Fibroblast of lung (primary cell): ENCODE results near the gene LIPM.

ENCODE experiments used
- CTCF ChIP-seq, 2 donors: IDR thresholded peaks in 1 of 2; conservative IDR thresholded peaks in 1 of 2; 1 replicate in 1 of 2; 2 replicates in 1 of 2; pipeline ENCODE4 v1.5.1; 2011 to 2012; ENCODE audit warnings: low read length in 2 of 2, control low read depth in 1 of 2, inconsistent platforms in 1 of 2, low read depth in 1 of 2, mild to moderate bottlenecking in 1 of 2
- EZH2 ChIP-seq: IDR thresholded peaks from 2 replicates; pipeline ENCODE4 v1.5.1; 2012; ENCODE audit warnings: low read length, control low read depth, mild to moderate bottlenecking; ENCODE audit errors: missing control alignments

DNA sequence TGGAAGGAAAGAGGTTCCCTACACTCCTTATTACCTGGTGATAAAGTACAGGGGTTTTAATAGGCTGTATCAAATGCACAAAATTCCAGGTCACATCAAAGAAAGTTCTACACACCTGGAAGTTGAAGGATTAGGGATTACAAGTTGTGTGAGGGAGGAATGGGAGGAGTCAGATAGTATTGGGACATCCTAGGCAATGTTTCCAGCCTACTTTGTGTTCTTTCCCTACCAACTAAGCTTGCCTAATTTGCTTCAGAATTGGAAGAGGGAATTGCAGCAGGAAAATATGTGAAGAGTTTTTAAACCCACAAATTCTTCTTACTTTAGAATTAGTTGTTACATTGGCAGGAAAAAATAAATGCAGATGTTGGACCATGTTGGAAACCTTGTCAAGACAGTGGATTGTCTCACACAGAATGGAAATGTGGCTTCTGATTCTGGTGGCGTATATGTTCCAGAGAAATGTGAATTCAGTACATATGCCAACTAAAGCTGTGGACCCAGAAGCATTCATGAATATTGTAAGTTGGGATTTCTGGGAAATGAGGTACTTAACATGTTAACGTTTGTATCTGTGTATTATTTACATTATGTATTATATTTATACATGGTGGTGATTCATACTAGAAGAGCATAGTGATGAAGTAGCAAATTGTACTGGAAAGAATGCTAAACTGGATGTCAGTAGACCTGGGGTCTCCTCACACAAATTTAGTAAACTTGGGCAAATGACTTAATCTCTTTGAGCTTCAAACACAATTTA lies at the start of gene LIPM:
- TF ChIP-seq CTCF (conservative IDR thresholded peaks at IDR 0.05 in 1 of 2, IDR thresholded peaks at IDR 0.05 in 1 of 2; ENCODE audit: low read depth in 1 of 2, low read length in 2 of 2) (no peak), EZH2 (no peak)
